Caco-2 (cell line): ENCODE data around the gene PPP1R12B. TPM values are rescaled to one million over a fixed set of nuclear protein-coding genes. Genes with fewer than 3 reads are reported as not detected.
"Not testable (repeated sequence)": the region's sequence is repeated elsewhere in the genome, so short reads cannot be mapped to it uniquely, and the experiment has no call there.

Source experiments
- BruUV-seq: library from RNA; stranded (reverse); fragments of 400-500 nt; replicated peaks from 2 replicates; lab custom pipeline; 2021; lab: Mats Ljungman, UMichigan
- CTCF ChIA-PET: fragments of 300-600 bp; sonication (Branson Sonifier 250); formaldehyde crosslinking; loops from one replicate; lab custom pipeline; 2022; ENCODE audit warnings: antibody characterized with exemption; lab: Charles Lee
- POLR2A ChIA-PET: fragments of 300-600 bp; sonication (Branson Sonifier 250); formaldehyde crosslinking; loops from one replicate; lab custom pipeline; 2022; ENCODE audit warnings: antibody characterized with exemption; lab: Charles Lee
- DNase-seq, 2 experiments: peaks; one replicate each; pipeline versions ENCODE4 v3.0.0 to v3.0.0-alpha.2; 2020 to 2022
- H3K27me3 ChIP-seq: replicated peaks from 2 replicates; pipeline ENCODE4 v1.6.0; 2011; ENCODE audit warnings: low read length; ENCODE audit not compliant: control insufficient read depth, insufficient read depth
- H3K36me3 ChIP-seq: 2 replicates; pipeline ENCODE4 v1.5.1; 2011; ENCODE audit warnings: low read length; ENCODE audit not compliant: control insufficient read depth, insufficient read depth
- H3K4me1 ChIP-seq: fragments of 250-450 bp; sonication (Bioruptor Pico); 2 replicates; pipeline ENCODE4 v1.5.1; 2020; ENCODE audit warnings: mild to moderate bottlenecking
- H3K4me3 ChIP-seq: 2 replicates; pipeline ENCODE4 v1.5.1; 2011; ENCODE audit warnings: low read depth, mild to moderate bottlenecking, control low read depth, low read length
- H3K9me3 ChIP-seq: fragments of 250-450 bp; sonication (Bioruptor Pico); 2 replicates; pipeline ENCODE4 v1.5.1; 2020; ENCODE audit warnings: mild to moderate bottlenecking, moderate library complexity
- H3K27ac Mint-ChIP-seq: one replicate; pipeline ENCODE4 v1.8.0; 2022; ENCODE audit warnings: mixed read lengths; ENCODE audit not compliant: unreplicated experiment
- H3K27me3 Mint-ChIP-seq: one replicate; pipeline ENCODE4 v1.8.0; 2022; ENCODE audit warnings: mixed read lengths; ENCODE audit not compliant: insufficient read depth, unreplicated experiment
- H3K36me3 Mint-ChIP-seq: one replicate; pipeline ENCODE4 v1.8.0; 2022; ENCODE audit warnings: mild to moderate bottlenecking, mixed read lengths; ENCODE audit not compliant: insufficient read depth, unreplicated experiment
- H3K4me1 Mint-ChIP-seq: one replicate; pipeline ENCODE4 v1.8.0; 2022; ENCODE audit warnings: low read depth, mixed read lengths; ENCODE audit not compliant: unreplicated experiment
- H3K4me3 Mint-ChIP-seq: one replicate; pipeline ENCODE4 v1.8.0; 2022; ENCODE audit warnings: mild to moderate bottlenecking, moderate library complexity, mixed read lengths; ENCODE audit not compliant: unreplicated experiment
- H3K9me3 Mint-ChIP-seq: one replicate; pipeline ENCODE4 v1.8.0; 2022; ENCODE audit warnings: mixed read lengths; ENCODE audit not compliant: unreplicated experiment
- intact Hi-C: fragments of 100-400 bp; cut with micrococcal nuclease; formaldehyde crosslinking; loops from one replicate; pipeline ENCODE4 v1.10.0; 2022; ENCODE audit not compliant: unreplicated experiment
- total RNA-seq: library from RNA; stranded (reverse); gene quantifications from 2 replicates; pipeline ENCODE4 v1.2.3, GENCODE V29; 2022
- TF ChIP-seq, protein P1 (sequence below), 2 experiments: fragments of 200-600 bp in 1 of 2; IDR thresholded peaks; 1 replicate in 1 of 2; 2 replicates in 1 of 2; pipeline versions ENCODE4 v1.5.1 to v1.8.0; 2011 to 2022; ENCODE audit warnings: antibody characterized with exemption in 1 of 2, control low read depth in 1 of 2, inconsistent platforms in 1 of 2, low read depth in 1 of 2, low read length in 1 of 2, mild to moderate bottlenecking in 1 of 2, moderate library complexity in 1 of 2; ENCODE audit not compliant: insufficient read depth in 1 of 2, severe bottlenecking in 1 of 2, unreplicated experiment in 1 of 2

The PPP1R12B gene
- total RNA-seq, 1 experiment from 2014 or later = 16.4 TPM

GRCh38 chr1:202540014-202540413 is 191.5 kb downstream of the PPP1R12B start:
- CTCF ChIA-PET = no interaction called here
- Mint-ChIP-seq H3K27me3 (no peaks in the 10 kb centered on the region), H3K4me3 (no peak overlapping the region), H3K27ac (no peak overlapping the region), H3K36me3 (no peaks in the 10 kb centered on the region), H3K4me1 (peaks cover 22% of the 10 kb centered on the region), H3K9me3 (no peaks in the 10 kb centered on the region)
- H3K4me1 ChIP-seq = peaks cover 19% of the 10 kb centered on the region
- H3K9me3 ChIP-seq = no peaks in the 10 kb centered on the region
- no peak for DNase-seq
- intact Hi-C loops = no loop called here
- H3K36me3 ChIP-seq = no peaks in the 10 kb centered on the region
- H3K27me3 ChIP-seq = no peaks in the 10 kb centered on the region
- no peak overlapping the region for H3K4me3 ChIP-seq
- TF ChIP-seq, protein P1, sequence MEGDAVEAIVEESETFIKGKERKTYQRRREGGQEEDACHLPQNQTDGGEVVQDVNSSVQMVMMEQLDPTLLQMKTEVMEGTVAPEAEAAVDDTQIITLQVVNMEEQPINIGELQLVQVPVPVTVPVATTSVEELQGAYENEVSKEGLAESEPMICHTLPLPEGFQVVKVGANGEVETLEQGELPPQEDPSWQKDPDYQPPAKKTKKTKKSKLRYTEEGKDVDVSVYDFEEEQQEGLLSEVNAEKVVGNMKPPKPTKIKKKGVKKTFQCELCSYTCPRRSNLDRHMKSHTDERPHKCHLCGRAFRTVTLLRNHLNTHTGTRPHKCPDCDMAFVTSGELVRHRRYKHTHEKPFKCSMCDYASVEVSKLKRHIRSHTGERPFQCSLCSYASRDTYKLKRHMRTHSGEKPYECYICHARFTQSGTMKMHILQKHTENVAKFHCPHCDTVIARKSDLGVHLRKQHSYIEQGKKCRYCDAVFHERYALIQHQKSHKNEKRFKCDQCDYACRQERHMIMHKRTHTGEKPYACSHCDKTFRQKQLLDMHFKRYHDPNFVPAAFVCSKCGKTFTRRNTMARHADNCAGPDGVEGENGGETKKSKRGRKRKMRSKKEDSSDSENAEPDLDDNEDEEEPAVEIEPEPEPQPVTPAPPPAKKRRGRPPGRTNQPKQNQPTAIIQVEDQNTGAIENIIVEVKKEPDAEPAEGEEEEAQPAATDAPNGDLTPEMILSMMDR (IDR thresholded peaks at IDR 0.05; ENCODE audit: insufficient read depth in 1 of 2, low read depth in 1 of 2, low read length in 1 of 2, severe bottlenecking in 1 of 2, unreplicated experiment in 1 of 2) = no peak
- no TSS peak for BruUV-seq
- POLR2A ChIA-PET = no interaction called here

DNA sequence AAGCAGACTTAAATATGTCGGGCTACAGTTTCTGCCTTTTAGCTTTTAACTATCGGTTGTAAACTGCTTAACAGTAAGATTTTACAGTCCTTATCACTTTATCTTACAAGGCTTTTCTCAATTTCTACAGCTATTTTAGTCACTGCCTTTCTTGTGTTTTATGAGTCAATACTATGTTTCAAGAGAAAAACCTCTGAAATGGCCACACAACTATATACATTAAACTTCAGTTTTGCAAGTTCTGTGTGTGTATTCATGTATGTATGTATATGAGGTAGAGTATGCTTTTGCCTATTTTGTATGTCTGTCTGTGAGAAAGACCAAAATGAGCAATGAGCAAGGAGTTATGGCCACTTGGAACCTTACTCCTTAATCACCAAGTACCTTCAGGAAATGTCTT is 191.9 kb downstream of the PPP1R12B start:
- H3K9me3 ChIP-seq = no peaks in the 10 kb centered on the region
- Mint-ChIP-seq H3K36me3 (no peaks in the 10 kb centered on the region), H3K4me3 (no peak overlapping the region), H3K27me3 (no peaks in the 10 kb centered on the region), H3K4me1 (peaks cover 25% of the 10 kb centered on the region), H3K27ac (no peak overlapping the region), H3K9me3 (no peaks in the 10 kb centered on the region)
- CTCF ChIA-PET = no interaction called here
- intact Hi-C loops = no loop called here
- H3K4me3 ChIP-seq = no peak overlapping the region
- H3K27me3 ChIP-seq = no peaks in the 10 kb centered on the region
- H3K36me3 ChIP-seq = no peaks in the 10 kb centered on the region
- POLR2A ChIA-PET = no interaction called here
- no peak for DNase-seq
- TF ChIP-seq, protein P1 (IDR thresholded peaks at IDR 0.05; ENCODE audit: insufficient read depth in 1 of 2, low read depth in 1 of 2, low read length in 1 of 2, severe bottlenecking in 1 of 2, unreplicated experiment in 1 of 2) = no peak
- H3K4me1 ChIP-seq = peaks cover 19% of the 10 kb centered on the region
- no TSS peak for BruUV-seq

- H3K27me3 ChIP-seq, H3K36me3 ChIP-seq, H3K4me3 Mint-ChIP-seq, H3K9me3 ChIP-seq, BruUV-seq, DNase-seq, intact Hi-C loops, POLR2A ChIA-PET, H3K4me3 ChIP-seq, H3K9me3 Mint-ChIP-seq, CTCF ChIA-PET, H3K27me3 Mint-ChIP-seq, H3K27ac Mint-ChIP-seq, H3K36me3 Mint-ChIP-seq: not testable (repeated sequence)
- peaks cover 19% of the 10 kb centered on the region for H3K4me1 ChIP-seq
- peaks cover 29% of the 10 kb centered on the region for H3K4me1 Mint-ChIP-seq
Observed at GRCh38 chr1:202540858-202541257, 192.4 kb downstream of the PPP1R12B start.

GRCh38 chr1:202542415-202542814 is 193.9 kb downstream of the PPP1R12B start:
- intact Hi-C loops, H3K9me3 ChIP-seq, DNase-seq, POLR2A ChIA-PET, H3K4me3 Mint-ChIP-seq, H3K27ac Mint-ChIP-seq, H3K36me3 ChIP-seq, H3K27me3 Mint-ChIP-seq, BruUV-seq, H3K36me3 Mint-ChIP-seq, CTCF ChIA-PET, H3K9me3 Mint-ChIP-seq, H3K27me3 ChIP-seq, H3K4me3 ChIP-seq: not testable (repeated sequence)
- peaks cover 19% of the 10 kb centered on the region for H3K4me1 ChIP-seq
- H3K4me1 Mint-ChIP-seq = peaks cover 35% of the 10 kb centered on the region

- H3K9me3 ChIP-seq, H3K27ac Mint-ChIP-seq, H3K4me3 Mint-ChIP-seq, H3K36me3 ChIP-seq, DNase-seq, H3K27me3 ChIP-seq, H3K9me3 Mint-ChIP-seq, BruUV-seq, H3K4me3 ChIP-seq, intact Hi-C loops, POLR2A ChIA-PET, CTCF ChIA-PET, H3K27me3 Mint-ChIP-seq, H3K36me3 Mint-ChIP-seq: not testable (repeated sequence)
- H3K4me1 Mint-ChIP-seq = peaks cover 28% of the 10 kb centered on the region
- peaks cover 15% of the 10 kb centered on the region for H3K4me1 ChIP-seq
Observed at GRCh38 chr1:202543537-202543936, 195.0 kb downstream of the PPP1R12B start.
